AG09309 (cell line): ENCODE measurements around the gene ADSS2.

ENCODE experiments used
- DNase-seq: peaks from one replicate; pipeline ENCODE4 v3.0.0-alpha.2; 2010; ENCODE audit warnings: low read depth
- H3K4me3 ChIP-seq: 2 replicates; pipeline ENCODE4 v1.5.1; 2011; ENCODE audit warnings: mild to moderate bottlenecking, low read depth, low read length, moderate library complexity; ENCODE audit not compliant: control insufficient read depth
- CTCF ChIP-seq: IDR thresholded peaks from 2 replicates; pipeline ENCODE4 v1.5.1; 2011; ENCODE audit warnings: mild to moderate bottlenecking, low read depth, low read length, inconsistent platforms; ENCODE audit not compliant: insufficient read depth, control insufficient read depth; ENCODE audit errors: missing control alignments

The ADSS2 gene

DNA sequence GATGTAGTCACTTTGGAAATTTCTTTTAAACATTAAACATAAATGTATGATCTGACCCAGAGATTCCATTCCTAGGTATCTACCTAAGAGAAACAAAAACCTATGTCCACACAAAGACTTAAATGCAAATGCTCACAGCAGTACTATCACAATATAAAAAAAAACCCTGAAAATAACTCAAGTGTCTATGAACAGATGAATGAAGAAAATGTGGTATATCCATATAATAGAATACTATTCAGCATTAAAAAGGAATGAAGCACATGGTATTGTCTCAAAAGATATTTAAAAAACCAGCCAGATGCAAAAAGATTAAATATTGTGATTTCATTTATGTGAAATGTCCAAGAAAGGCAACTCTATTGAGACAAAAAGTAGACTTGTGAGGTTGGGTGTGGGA, 48.3 kb downstream of the ADSS2 start:
- no peak for TF ChIP-seq CTCF
- H3K4me3 ChIP-seq, result no peak overlapping the region

GRCh38 chr1:244400974-244401373, 50.7 kb downstream of the ADSS2 start:
- no peak for DNase-seq
- H3K4me3 ChIP-seq, result no peak overlapping the region
- no peak for TF ChIP-seq CTCF

More for the DNA sequence above, 48.3 kb downstream of the ADSS2 start:
- no peak for DNase-seq

- TF ChIP-seq CTCF, result no peak
- DNase-seq, result no peak
- H3K4me3 ChIP-seq, result no peak overlapping the region
These were observed 54.6 kb downstream of the ADSS2 start for GRCh38 chr1:244397131-244397530.

DNA sequence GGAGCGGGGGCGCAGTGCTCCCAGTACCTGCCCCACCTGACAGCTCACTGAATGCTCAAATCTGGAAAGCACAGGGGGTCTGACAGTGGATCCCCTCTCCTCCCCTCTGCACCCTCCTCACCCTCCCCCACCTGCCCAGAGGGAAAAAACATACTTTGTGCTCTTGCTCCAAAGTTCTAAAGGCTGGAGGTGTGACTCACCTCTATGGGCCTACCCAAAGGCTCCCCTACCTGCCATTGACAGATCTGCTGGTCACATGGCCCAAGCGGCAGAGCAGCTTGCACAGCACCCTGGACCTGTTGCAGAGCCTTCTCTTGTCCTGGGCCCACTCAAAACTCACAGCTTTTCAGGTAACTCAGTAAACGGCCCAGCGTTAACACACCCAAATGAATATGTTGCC, 55.7 kb downstream of the ADSS2 start:
- no peak overlapping the region for H3K4me3 ChIP-seq
- TF ChIP-seq CTCF, result no peak
- no peak for DNase-seq

DNA sequence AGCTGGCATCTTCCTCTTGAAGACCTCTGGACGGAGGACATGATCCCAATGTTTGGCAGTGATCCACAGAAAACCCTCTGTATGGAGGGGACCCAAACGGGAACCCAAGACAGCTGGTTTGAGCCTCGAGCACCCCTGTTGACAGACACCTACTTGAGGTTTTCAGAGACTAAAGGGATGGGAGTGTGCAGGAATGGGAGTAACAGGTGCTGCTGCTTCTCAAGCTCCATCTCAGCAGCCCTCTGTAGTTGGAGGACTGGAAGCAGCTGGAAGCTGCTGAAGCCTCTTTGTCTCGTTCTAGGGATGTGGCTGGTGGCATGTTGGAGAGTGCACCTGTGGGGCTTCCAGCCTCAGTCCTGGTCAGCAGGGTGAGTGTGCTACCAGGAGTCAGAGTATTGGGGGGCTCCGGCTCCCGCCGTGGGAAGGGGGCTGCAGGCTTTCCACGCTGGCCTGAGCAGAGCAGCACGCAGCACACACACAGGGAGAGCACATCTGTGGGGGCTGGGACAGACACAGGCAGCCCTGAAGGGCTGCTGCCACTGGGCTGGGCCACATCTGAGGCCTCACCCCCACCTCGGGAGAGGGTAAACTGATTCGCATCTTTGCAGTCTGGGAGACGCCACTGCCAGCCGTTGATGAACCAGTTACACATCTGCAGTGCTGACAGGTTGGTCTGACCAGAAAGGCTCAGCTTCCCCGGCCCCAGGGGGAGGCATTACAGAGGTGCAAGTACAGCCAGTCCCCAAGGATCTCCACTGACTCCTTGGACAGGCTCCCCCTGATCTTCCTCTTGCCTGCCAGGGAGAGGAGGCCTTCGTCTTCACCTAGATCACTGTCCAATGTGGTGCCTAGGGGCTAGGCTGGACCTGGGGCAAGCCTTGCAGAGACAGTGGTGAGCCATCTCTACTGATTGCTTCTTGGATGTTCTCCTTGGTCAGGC, 56.6 kb downstream of the ADSS2 start:
- no peak for DNase-seq

GRCh38 chr1:244394346-244394745, 57.4 kb downstream of the ADSS2 start:
- no peak overlapping the region for H3K4me3 ChIP-seq
- no peak for DNase-seq
- no peak for TF ChIP-seq CTCF

More for the DNA sequence above, 56.6 kb downstream of the ADSS2 start:
- TF ChIP-seq CTCF, result no peak
- no peak overlapping the region for H3K4me3 ChIP-seq
